ENCODE measurements around the gene TLR2.

The TLR2 gene

GRCh38 chr4:153729895-153730294 lies 45.8 kb downstream of the TLR2 start:
- DNase-seq (ENCODE audit: low read depth in 2 of 2): no peak

DNA sequence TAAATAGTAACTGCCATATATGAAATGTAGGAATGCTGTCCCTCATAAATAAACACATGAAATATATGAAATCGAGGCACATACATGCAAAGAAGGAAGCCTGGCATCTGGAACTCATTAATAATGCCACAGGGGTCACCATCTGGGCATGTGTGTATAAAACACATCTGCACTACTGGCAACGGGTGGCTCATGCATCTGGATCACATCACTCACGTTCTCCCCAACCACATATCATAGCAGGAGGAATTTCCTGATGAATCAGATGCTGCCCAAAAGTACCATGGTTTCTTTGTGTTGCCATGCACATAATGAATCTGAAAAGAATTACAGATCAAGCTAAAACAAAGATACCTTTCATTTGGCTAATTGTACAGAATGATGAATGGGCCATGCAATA lies 47.2 kb downstream of the TLR2 start:
- no peak for DNase-seq (ENCODE audit: low read depth in 2 of 2)

DNA sequence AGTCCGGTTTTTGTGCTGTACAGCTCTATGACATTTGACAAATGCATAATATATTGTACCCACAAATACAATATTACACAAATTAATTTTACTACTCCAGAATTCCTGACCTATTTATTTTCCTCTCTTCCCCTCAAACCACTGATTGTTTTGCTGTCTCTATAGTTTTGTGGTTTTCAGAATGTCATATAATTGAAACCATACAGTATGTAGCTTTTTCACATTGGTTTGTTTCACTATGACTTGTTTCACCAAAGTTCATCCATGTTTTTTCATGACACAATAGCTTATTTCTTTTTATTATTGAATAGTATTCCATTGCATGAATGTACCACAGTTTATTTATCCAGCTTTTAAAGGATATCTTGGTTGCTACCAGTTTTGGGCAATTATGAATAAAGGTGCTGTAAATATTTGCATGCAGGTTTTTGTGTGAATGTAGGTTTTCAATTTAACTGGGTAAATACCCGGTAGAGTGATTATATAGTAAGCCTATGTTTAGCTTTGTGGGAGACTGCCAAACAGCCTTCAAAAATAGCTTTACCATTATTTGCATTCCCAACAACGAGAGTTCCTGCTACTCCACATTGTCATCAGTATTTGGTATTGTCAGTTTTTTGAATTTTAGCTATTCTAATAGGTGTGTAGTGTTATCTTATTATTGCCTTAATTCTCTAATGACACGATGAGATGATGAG lies 49.8 kb downstream of the TLR2 start:
- no peak for DNase-seq (ENCODE audit: low read depth in 2 of 2)

DNA sequence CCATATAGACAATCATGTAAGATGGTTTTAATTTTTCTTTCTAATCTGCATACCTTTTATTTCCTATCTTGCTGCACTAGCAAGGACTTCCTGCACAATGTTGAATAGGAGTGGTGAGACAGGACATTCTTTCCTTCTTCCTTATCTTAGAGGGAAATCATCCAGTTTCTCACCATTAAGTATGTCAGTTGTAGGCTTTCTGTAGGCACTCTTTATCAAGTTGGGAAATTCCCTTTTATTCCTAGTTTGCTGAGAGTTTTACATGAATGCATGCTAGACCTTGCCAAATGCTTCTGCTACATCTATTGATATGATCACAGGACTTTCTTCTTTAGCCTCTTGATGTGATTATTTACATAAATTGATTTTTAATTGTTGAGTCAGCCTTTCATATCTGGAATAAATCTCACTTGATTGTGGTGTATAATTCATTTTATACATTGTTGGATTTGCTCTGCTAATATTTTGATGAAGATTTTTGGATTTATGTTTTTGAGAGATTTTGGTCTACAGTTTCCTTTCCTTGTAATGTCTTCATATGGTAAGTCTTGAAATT lies 51.9 kb downstream of the TLR2 start:
- DNase-seq (ENCODE audit: low read depth in 2 of 2): no peak

DNA sequence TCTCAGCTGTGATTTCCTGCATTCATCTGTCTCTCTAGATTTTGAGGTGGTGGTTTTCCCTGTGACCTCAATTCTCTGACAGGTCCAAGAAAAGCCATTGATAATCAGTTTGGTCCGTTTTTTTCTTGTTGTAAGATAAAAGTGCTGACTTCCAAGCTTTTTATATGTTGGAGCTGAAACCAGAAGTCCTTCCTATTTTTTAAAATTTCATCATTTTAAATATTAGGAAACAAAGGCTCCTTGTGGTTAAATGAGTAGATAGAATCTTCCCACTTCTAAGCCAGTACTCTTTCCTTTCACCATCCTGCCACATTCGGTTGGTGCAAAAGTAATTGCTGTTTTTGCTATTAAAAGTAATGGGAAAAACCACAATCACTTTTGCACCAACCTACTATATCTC lies 57.5 kb downstream of the TLR2 start:
- no peak for DNase-seq (ENCODE audit: low read depth in 2 of 2)

DNA sequence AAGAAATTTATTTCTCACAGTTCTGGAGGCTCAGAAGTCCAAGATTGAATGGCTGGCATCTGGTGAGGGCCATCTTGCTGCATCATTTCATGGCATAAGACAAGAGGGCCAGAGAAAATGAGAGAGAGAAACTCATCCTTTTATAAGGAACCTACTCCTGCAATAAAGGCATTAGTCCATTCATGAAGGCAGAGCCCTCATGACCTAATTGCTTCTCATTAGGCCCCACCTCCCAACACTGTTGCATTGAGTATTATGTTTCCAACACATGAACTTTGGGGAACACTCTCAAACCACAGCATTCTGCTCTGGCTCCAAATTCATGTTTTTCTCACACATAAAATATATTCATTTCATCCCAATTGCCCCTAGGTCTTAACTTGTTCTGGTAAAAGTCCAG lies 61.6 kb downstream of the TLR2 start:
- DNase-seq (ENCODE audit: low read depth in 2 of 2): no peak

DNA sequence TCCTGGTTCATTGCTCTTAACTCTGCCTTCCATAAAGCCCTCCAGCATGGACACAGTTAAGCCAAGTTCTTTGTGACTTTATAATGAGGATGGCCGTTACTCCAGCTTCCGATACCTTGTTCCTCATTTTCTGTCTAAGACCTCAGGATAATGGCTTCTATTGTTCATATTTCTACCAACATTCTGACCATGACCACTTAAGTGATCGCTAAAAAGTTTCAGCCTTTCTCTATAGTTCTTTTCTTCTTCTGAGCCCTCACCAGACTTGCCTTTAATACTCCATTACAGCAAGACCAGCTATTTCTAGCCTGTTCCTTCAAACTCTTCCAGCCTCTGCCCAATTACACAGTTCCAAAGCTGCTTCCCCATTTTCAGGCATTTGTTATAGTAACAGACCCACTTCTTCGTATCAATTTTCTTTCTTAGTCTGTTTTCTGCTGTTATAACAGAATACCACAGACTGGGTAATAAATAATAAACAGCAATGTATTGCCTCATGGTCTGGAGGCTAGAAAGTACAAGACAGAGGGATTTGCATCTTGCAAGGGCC lies 63.4 kb downstream of the TLR2 start:
- DNase-seq (ENCODE audit: low read depth in 2 of 2): no peak

DNA sequence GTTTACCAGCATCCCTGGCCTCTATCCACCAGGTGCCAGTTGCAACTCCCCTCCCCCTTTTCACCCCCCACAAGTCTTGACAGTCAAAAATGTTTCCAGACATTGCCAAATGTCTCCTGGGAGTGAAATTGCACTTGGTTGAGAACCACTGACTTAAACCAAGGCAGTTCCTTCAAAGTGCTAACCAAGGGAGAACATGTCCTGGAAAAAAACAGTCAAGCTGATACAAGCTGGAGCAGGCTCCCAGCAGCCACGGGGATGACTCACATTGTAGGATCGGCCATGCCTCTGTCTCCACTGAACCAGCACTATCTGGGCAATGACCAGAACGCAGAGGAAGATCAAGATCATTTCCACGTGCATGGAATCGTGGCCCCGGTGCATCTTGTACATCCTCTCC lies 64.3 kb downstream of the TLR2 start:
- DNase-seq (ENCODE audit: low read depth in 2 of 2): no peak

- DNase-seq (ENCODE audit: low read depth in 2 of 2): peak; percentile 27 to 36
Measured at GRCh38 chr4:153750197-153750817, 66.2 kb downstream of the TLR2 start.

- no peak for DNase-seq (ENCODE audit: low read depth in 2 of 2)
Measured at GRCh38 chr4:153755186-153755585, 71.1 kb downstream of the TLR2 start.
